Mesodermal cell (in vitro differentiated cells): ENCODE measurements around the gene KDM4C.

Experiments
- H3K27ac ChIP-seq: 2 replicates; pipeline ENCODE4 v1.7.0; 2013; ENCODE audit warnings: mild to moderate bottlenecking, low read depth, low read length, moderate library complexity; ENCODE audit not compliant: severe bottlenecking
- H3K36me3 ChIP-seq: 2 replicates; pipeline ENCODE4 v1.7.1; 2013; ENCODE audit warnings: mild to moderate bottlenecking, low read length, moderate library complexity; ENCODE audit not compliant: control insufficient read depth, insufficient read depth
- H3K4me1 ChIP-seq: one replicate; pipeline ENCODE4 v1.7.1; 2013; ENCODE audit warnings: mild to moderate bottlenecking, low read length; ENCODE audit not compliant: insufficient read depth, control insufficient read depth, poor library complexity, severe bottlenecking
- H3K4me3 ChIP-seq: 2 replicates; pipeline ENCODE4 v1.7.0; 2013; ENCODE audit warnings: low read length, control low read depth, mild to moderate bottlenecking; ENCODE audit not compliant: insufficient read depth, poor library complexity, severe bottlenecking; ENCODE audit errors: extremely low read depth
- H3K9me3 ChIP-seq: 2 replicates; pipeline ENCODE4 v1.7.1; 2013; ENCODE audit warnings: mild to moderate bottlenecking, low read length, moderate library complexity; ENCODE audit not compliant: control insufficient read depth
- WGBS, 2 experiments: methylation state at CpG; one replicate each; pipeline ENCODE4 v1.1.5; 2013; ENCODE audit warnings: missing lambda C conversion rate in 2 of 2; ENCODE audit not compliant: insufficient coverage in 2 of 2; 5-methylcytosine and 5-hydroxymethylcytosine counted together

The KDM4C gene

GRCh38 chr9:6887051-6887450 is 129.3 kb downstream of the KDM4C start:
- H3K36me3 ChIP-seq, result no peaks in the 10 kb centered on the region
- H3K4me1 ChIP-seq, result no peaks in the 10 kb centered on the region
- WGBS, 2 experiments, result 100% methylated on average over 1 of the region's 2 CpGs; no CpG with 5 or more reads in 1 of the 2 experiments
- H3K4me3 ChIP-seq, result no peak overlapping the region
- no peak overlapping the region for H3K27ac ChIP-seq
- no peaks in the 10 kb centered on the region for H3K9me3 ChIP-seq

GRCh38 chr9:6889868-6890267 is 132.1 kb downstream of the KDM4C start:
- Histone ChIP-seq H3K36me3 (no peaks in the 10 kb centered on the region), H3K4me1 (no peaks in the 10 kb centered on the region), H3K27ac (no peak overlapping the region), H3K4me3 (no peak overlapping the region), H3K9me3 (no peaks in the 10 kb centered on the region)
- 96 to 100% methylated on average over 3 of the region's 5 CpGs for WGBS, 2 experiments

- Histone ChIP-seq H3K27ac (no peak overlapping the region), H3K9me3 (no peaks in the 10 kb centered on the region), H3K4me1 (no peaks in the 10 kb centered on the region), H3K4me3 (no peak overlapping the region), H3K36me3 (no peaks in the 10 kb centered on the region)
- 100% methylated on average over 1 to 4 of the region's 6 CpGs for WGBS, 2 experiments
These were observed 135.8 kb downstream of the KDM4C start for GRCh38 chr9:6893350-6894131.

- no CpG with 5 or more reads among the region's 3 CpGs for WGBS, 2 experiments
- no peaks in the 10 kb centered on the region for H3K4me1 ChIP-seq
- H3K9me3 ChIP-seq, result no peaks in the 10 kb centered on the region
- no peak overlapping the region for H3K4me3 ChIP-seq
- no peaks in the 10 kb centered on the region for H3K36me3 ChIP-seq
- no peak overlapping the region for H3K27ac ChIP-seq
These were observed 136.4 kb downstream of the KDM4C start for GRCh38 chr9:6894135-6894534.

- Histone ChIP-seq H3K36me3 (no peaks in the 10 kb centered on the region), H3K4me3 (no peak overlapping the region), H3K27ac (no peak overlapping the region), H3K4me1 (no peaks in the 10 kb centered on the region), H3K9me3 (no peaks in the 10 kb centered on the region)
- WGBS, 2 experiments, result no CpG with 5 or more reads among the region's 1 CpG
These were observed 138.0 kb downstream of the KDM4C start for GRCh38 chr9:6895754-6896153.

GRCh38 chr9:6896562-6896961 is 138.8 kb downstream of the KDM4C start:
- Histone ChIP-seq H3K36me3 (no peaks in the 10 kb centered on the region), H3K4me3 (no peak overlapping the region), H3K4me1 (no peaks in the 10 kb centered on the region), H3K27ac (no peak overlapping the region), H3K9me3 (no peaks in the 10 kb centered on the region)
- 92 to 100% methylated on average over 1 of the region's 2 CpGs for WGBS, 2 experiments

- 83% methylated on average over 1 of the region's 1 CpG; no CpG with 5 or more reads in 1 of the 2 experiments for WGBS, 2 experiments
- H3K4me1 ChIP-seq, result no peaks in the 10 kb centered on the region
- no peak overlapping the region for H3K27ac ChIP-seq
- H3K4me3 ChIP-seq, result no peak overlapping the region
- no peaks in the 10 kb centered on the region for H3K36me3 ChIP-seq
- H3K9me3 ChIP-seq, result no peaks in the 10 kb centered on the region
These were observed 139.5 kb downstream of the KDM4C start for GRCh38 chr9:6897207-6897822.

- Histone ChIP-seq H3K27ac (no peak overlapping the region), H3K36me3 (no peaks in the 10 kb centered on the region)
- WGBS, 2 experiments, result 83 to 92% methylated on average over 2 of the region's 7 CpGs
These were observed 140.1 kb downstream of the KDM4C start for GRCh38 chr9:6897898-6898302.

GRCh38 chr9:6899274-6899673 is 141.5 kb downstream of the KDM4C start:
- WGBS, 2 experiments, result no CpG with 5 or more reads among the region's 1 CpG
- no peaks in the 10 kb centered on the region for H3K4me1 ChIP-seq
- no peak overlapping the region for H3K27ac ChIP-seq
- H3K4me3 ChIP-seq, result no peak overlapping the region
- H3K9me3 ChIP-seq, result no peaks in the 10 kb centered on the region
- H3K36me3 ChIP-seq, result no peaks in the 10 kb centered on the region

More at GRCh38 chr9:6897898-6898302, 140.1 kb downstream of the KDM4C start:
- Histone ChIP-seq H3K4me1 (no peaks in the 10 kb centered on the region), H3K9me3 (no peaks in the 10 kb centered on the region), H3K4me3 (no peak overlapping the region)

GRCh38 chr9:6900440-6900883 is 142.7 kb downstream of the KDM4C start:
- 89 to 97% methylated on average over 4 to 6 of the region's 7 CpGs for WGBS, 2 experiments
- no peaks in the 10 kb centered on the region for H3K4me1 ChIP-seq
- H3K36me3 ChIP-seq, result no peaks in the 10 kb centered on the region
- H3K27ac ChIP-seq, result no peak overlapping the region
- H3K9me3 ChIP-seq, result no peaks in the 10 kb centered on the region
- no peak overlapping the region for H3K4me3 ChIP-seq

- no peaks in the 10 kb centered on the region for H3K4me1 ChIP-seq
- no peak overlapping the region for H3K27ac ChIP-seq
- WGBS, 2 experiments, result 100% methylated on average over 1 of the region's 2 CpGs
- H3K4me3 ChIP-seq, result no peak overlapping the region
- H3K9me3 ChIP-seq, result no peaks in the 10 kb centered on the region
- no peaks in the 10 kb centered on the region for H3K36me3 ChIP-seq
These were observed 143.4 kb downstream of the KDM4C start for GRCh38 chr9:6901180-6901579.
